Skeletal muscle tissue (tissue), 4 donors: ENCODE results near the gene MED27. TPM values are rescaled to one million over a fixed set of nuclear protein-coding genes. Genes with fewer than 3 reads are reported as not detected.

Experiments
- H3K27ac ChIP-seq: one replicate; pipeline ENCODE4 v1.7.0; 2013; ENCODE audit warnings: mild to moderate bottlenecking, low read depth, low read length, inconsistent platforms
- H3K27me3 ChIP-seq, 3 donors: one replicate each; pipeline ENCODE4 v1.7.0; 2013; ENCODE audit warnings: low read length in 3 of 3; ENCODE audit not compliant: control insufficient read depth in 3 of 3, insufficient read depth in 3 of 3
- H3K36me3 ChIP-seq, 3 donors: one replicate each; pipeline ENCODE4 v1.7.0; 2013; ENCODE audit warnings: low read length in 3 of 3; ENCODE audit not compliant: control insufficient read depth in 3 of 3, insufficient read depth in 3 of 3
- H3K4me1 ChIP-seq, 3 donors: one replicate each; pipeline ENCODE4 v1.7.0; 2013; ENCODE audit warnings: low read length in 3 of 3, mild to moderate bottlenecking in 3 of 3; ENCODE audit not compliant: control insufficient read depth in 3 of 3, insufficient read depth in 3 of 3
- H3K4me3 ChIP-seq, 3 donors: one replicate each; pipeline ENCODE4 v1.7.0; 2013; ENCODE audit warnings: low read length in 3 of 3
- H3K9ac ChIP-seq, 3 donors: one replicate each; pipeline ENCODE4 v1.7.0; 2013; ENCODE audit warnings: low read length in 3 of 3, mild to moderate bottlenecking in 3 of 3, moderate library complexity in 2 of 3, low read depth in 1 of 3
- H3K9me3 ChIP-seq, 3 donors: one replicate each; pipeline ENCODE4 v1.7.0; 2013; ENCODE audit warnings: low read length in 3 of 3; ENCODE audit not compliant: control insufficient read depth in 3 of 3
- total RNA-seq: library from RNA; depleted of rRNA; stranded (reverse); fragments of >200 nt; gene quantifications from one replicate; pipeline ENCODE4 v1.2.3, GENCODE V29; 2014
- donor health status: Osteomylitis.

Gene MED27
- total RNA-seq, 1 donor from 2014 or later = 6.3 TPM

DNA sequence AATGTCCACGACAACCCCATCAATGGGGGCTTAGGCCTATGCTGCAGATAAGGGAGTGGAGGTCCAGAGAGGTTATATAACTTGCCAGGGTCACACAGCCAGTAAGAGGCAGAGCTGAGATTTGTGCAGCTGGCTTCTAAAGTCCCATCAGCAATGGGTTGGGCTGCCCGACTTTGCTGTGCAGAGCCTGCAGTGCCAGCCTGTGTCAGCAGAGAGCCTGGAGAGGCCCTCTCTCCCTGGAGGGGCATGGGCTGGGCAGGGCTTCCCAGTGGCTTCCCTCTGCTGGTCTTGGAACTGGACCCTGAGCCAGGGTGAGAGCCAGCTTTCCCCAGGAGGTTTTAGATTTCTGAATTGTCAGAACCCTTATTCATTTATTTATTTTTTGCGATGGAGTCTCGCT lies 262.6 kb downstream of the MED27 start:
- Histone ChIP-seq H3K9me3 (no peaks in the 10 kb centered on the region), H3K4me1 (peaks cover 0 to 7% (median 0%) of the 10 kb centered on the region in 3 donors), H3K27ac (no peak overlapping the region), H3K9ac (no peak overlapping the region), H3K4me3 (no peak overlapping the region), H3K27me3 (peaks cover 41 to 67% (median 57%) of the 10 kb centered on the region in 3 donors), H3K36me3 (no peaks in the 10 kb centered on the region)

DNA sequence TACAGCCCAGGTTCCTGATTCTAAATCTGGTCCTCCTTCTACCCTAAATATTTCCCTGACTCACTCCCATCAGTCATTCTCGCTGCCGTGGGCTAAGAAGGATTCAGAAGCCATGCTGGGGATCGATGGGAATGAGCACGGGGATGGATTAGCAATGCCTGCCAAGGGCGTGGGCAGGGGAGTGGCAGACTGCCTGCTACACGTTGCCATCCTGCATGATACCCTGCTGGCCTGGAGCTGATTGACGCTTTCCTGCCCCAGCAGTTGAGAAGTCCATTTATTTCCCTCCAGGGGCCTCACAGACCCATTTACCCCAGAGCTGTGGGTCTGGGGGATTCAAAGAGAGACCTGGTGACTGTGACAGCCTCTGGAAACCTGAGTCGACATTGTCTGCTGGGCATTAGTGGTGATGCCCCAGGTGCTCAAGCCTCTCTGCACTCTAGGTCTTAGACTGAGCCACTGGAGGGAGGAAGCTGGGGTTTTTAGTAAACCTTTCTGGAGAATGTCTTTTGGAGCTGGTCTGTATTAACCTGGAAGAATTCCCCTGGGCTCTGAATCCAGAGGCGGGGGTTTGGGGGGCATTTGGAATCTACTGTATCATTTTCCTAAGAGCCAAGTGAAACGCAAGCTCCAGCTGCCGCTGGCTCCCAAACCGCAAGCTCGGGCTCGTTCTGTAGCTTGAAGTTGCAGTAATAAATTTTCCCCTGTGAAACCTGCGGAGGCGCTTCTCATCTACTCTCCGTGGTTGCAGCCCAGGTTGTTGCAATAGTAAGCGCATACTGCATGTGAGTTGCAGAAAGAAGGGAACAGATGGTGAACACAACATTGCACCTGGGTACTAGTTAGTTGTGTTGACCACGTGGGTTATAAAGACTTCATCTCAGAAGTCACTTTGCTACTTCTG lies 263.4 kb downstream of the MED27 start:
- Histone ChIP-seq H3K4me1 (peaks cover 0 to 8% (median 0%) of the 10 kb centered on the region in 3 donors), H3K27ac (no peak overlapping the region), H3K9ac (no peak overlapping the region), H3K9me3 (no peaks in the 10 kb centered on the region), H3K4me3 (no peak overlapping the region), H3K27me3 (peaks cover 39 to 73% (median 59%) of the 10 kb centered on the region in 3 donors), H3K36me3 (no peaks in the 10 kb centered on the region)

DNA sequence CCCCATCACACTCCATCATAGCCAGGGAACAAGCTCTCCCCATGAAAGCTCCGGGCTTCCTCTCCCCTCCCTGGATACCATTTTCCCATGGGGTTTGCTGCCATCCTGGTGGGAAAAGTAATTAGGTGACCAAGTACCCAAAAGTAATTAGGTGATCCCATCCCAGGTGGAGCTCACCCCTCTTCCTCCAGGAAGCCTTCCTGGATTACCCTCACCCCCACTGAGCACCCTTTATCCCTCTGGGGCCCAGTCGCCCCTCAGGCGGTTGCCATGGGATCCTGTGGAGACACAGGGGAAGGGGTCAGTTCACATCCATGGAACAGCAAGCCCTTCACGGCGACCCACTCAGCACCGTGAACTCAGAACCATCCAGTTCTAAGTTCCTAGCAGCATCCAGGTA lies 265.0 kb downstream of the MED27 start:
- no peak overlapping the region for H3K27ac ChIP-seq
- H3K36me3 ChIP-seq = no peaks in the 10 kb centered on the region
- peaks cover 47 to 75% (median 58%) of the 10 kb centered on the region in 3 donors for H3K27me3 ChIP-seq
- no peak overlapping the region for H3K9ac ChIP-seq
- peaks cover 0 to 8% (median 0%) of the 10 kb centered on the region in 3 donors for H3K4me1 ChIP-seq
- no peaks in the 10 kb centered on the region for H3K9me3 ChIP-seq
- H3K4me3 ChIP-seq = no peak overlapping the region

DNA sequence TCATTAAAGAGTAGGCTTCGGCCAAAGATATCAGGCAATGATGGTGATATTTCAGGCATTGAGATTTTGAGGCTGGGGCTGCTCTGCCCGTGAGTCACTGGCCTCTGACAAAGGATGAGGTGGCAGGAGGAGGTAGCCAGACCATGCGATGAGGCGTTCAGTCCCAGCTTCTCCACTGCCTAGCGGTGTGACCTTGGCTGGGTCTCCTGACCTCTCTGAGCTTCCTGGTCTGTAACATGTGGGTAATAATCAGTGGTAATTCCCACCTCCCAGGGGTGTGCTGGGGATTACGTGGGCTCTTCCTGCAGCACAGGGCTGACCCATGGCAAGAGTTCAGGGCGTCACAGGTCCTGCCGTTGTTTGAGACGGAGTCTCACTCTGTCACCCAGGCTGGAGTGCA lies 266.6 kb downstream of the MED27 start:
- H3K9ac ChIP-seq = no peak overlapping the region
- H3K9me3 ChIP-seq = no peaks in the 10 kb centered on the region
- no peak overlapping the region for H3K4me3 ChIP-seq
- H3K27me3 ChIP-seq = peaks cover 58 to 86% (median 67%) of the 10 kb centered on the region in 3 donors
- H3K27ac ChIP-seq = no peak overlapping the region
- peaks cover 0 to 8% (median 0%) of the 10 kb centered on the region in 3 donors for H3K4me1 ChIP-seq
- no peaks in the 10 kb centered on the region for H3K36me3 ChIP-seq

DNA sequence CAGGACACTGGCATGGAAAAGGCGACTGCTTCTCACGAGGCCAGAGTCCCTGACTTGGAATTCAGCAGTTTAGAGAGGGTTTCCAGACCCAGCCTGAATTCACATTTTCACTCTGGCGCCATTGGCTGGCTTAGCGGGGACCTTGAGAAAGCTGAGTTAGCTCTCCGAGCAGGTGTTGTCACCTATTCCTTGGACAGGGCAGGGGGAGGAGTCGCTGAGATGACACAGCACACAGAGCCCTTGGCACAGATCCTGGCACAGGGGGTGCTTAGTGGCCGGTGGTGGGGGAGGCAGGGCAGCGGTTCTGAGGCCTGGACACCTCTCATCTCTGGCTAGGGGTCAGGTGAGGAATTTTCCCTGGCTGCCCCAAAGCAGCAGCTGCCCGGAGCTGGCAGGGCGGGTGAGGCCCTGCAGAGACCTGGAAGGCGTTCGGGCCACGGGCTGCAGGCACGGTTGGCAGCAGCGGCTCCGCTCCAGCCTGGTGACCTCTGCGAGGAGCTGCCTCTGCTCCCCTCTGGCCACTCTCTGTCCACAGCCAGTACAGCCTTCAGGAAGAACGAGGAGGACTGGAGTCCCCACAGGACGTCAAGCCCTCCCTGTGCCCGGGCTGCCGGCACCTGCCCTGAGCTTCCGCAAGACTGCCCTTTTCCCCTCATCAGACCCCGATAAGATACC lies 267.4 kb downstream of the MED27 start:
- Histone ChIP-seq H3K4me1 (peaks cover 0 to 8% (median 2%) of the 10 kb centered on the region in 3 donors), H3K4me3 (no peak overlapping the region), H3K27me3 (peaks cover 62 to 86% (median 68%) of the 10 kb centered on the region in 3 donors), H3K27ac (no peak overlapping the region), H3K9ac (no peak overlapping the region), H3K9me3 (no peaks in the 10 kb centered on the region), H3K36me3 (no peaks in the 10 kb centered on the region)

DNA sequence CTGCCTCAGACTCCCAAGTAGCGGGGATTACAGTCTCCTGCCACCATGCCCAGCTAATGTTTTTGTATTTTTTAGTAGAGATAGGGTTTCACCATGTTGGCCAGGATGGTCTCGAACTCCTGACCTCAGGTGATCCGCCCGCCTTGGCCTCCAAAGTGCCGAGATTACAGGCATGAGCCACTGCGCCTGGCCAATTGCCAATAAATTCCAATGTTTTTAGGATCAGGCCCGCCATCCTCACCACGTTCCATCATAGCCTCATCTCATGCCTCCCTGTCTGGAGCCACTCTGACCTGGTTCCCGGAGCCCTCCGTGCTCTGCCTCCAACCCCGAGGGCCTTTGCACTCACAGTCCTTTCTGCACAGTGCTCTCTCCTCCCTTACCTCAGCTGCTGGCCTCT lies 268.3 kb downstream of the MED27 start:
- Histone ChIP-seq H3K9me3 (no peaks in the 10 kb centered on the region), H3K9ac (no peak overlapping the region), H3K36me3 (no peaks in the 10 kb centered on the region), H3K4me3 (no peak overlapping the region), H3K27ac (no peak overlapping the region), H3K27me3 (peaks cover 56 to 82% (median 65%) of the 10 kb centered on the region in 3 donors), H3K4me1 (peaks cover 0 to 8% (median 2%) of the 10 kb centered on the region in 3 donors)

DNA sequence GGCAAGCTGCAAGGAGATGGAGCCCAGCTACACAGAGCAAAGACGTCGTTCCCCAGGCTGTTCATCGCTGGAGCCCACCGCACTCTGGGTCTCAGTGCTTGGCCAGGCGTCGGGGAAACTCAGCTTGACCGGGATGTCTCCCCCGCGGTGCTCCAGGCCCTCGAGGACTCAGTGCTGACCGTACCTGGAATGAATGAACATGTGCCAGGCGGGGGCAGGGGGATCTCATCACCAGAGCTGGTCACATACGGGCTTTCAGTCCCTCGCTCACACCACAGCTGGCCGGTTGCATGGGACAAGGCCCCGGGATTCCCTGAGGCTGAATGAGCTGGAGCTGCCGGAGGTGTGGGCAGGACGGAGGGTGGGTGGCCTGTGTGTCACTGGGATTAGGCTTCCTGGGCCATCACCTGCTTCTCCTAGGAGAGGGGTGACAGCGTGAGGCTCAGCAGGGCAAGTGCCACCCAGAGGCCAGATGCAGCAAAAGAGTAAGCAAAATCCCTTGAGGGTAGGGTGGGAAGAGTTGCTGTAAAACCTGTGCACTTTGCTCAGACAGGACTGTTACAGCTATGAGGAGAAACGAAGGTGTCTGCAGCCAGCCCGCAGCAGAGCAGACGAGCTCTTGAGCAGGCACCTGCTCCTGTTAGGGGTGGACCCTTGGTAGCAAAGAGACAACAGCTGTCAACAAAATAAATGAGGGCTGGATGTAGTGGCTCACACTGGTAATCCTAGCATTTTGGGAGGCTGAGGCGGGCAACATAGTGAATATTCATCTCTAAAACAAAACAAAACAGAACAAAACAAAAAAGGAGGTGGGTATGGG lies 269.1 kb downstream of the MED27 start:
- peaks cover 0 to 8% (median 2%) of the 10 kb centered on the region in 3 donors for H3K4me1 ChIP-seq
- no peaks in the 10 kb centered on the region for H3K36me3 ChIP-seq
- no peak overlapping the region for H3K27ac ChIP-seq
- H3K4me3 ChIP-seq = no peak overlapping the region
- H3K9ac ChIP-seq = no peak overlapping the region
- H3K9me3 ChIP-seq = no peaks in the 10 kb centered on the region
- peaks cover 58 to 79% (median 66%) of the 10 kb centered on the region in 3 donors for H3K27me3 ChIP-seq

Other genes with a start within 250 kb of the MED27 start
- under 0.01 TPM for gene NTNG2, start 82.2 kb upstream of the MED27 start, total RNA-seq